Skeletal muscle satellite cell (primary cell): ENCODE measurements around the gene C15orf39.
"Not testable (repeated sequence)": the region's sequence is repeated elsewhere in the genome, so short reads cannot be mapped to it uniquely, and the experiment has no call there.

ENCODE experiments used
- H3K27me3 ChIP-seq: 2 replicates; pipeline ENCODE4 v1.7.0; 2013; ENCODE audit warnings: low read length; ENCODE audit not compliant: control insufficient read depth, insufficient read depth
- H3K36me3 ChIP-seq: 2 replicates; pipeline ENCODE4 v1.7.0; 2013; ENCODE audit warnings: mild to moderate bottlenecking, control low read depth, low read length; ENCODE audit not compliant: insufficient read depth
- H3K4me1 ChIP-seq: 2 replicates; pipeline ENCODE4 v1.7.0; 2013; ENCODE audit warnings: low read length; ENCODE audit not compliant: control insufficient read depth, insufficient read depth
- H3K4me2 ChIP-seq: 2 replicates; pipeline ENCODE4 v1.7.0; 2013; ENCODE audit warnings: mild to moderate bottlenecking, low read length
- H3K4me3 ChIP-seq: 2 replicates; pipeline ENCODE4 v1.7.0; 2013; ENCODE audit warnings: low read length
- H3K9ac ChIP-seq: 2 replicates; pipeline ENCODE4 v1.7.0; 2013; ENCODE audit warnings: mild to moderate bottlenecking, low read depth, low read length, moderate library complexity
- H3K9me3 ChIP-seq: replicated peaks from 2 replicates; pipeline ENCODE4 v1.7.0; 2013; ENCODE audit warnings: mild to moderate bottlenecking, control low read depth, low read length

Gene C15orf39

DNA sequence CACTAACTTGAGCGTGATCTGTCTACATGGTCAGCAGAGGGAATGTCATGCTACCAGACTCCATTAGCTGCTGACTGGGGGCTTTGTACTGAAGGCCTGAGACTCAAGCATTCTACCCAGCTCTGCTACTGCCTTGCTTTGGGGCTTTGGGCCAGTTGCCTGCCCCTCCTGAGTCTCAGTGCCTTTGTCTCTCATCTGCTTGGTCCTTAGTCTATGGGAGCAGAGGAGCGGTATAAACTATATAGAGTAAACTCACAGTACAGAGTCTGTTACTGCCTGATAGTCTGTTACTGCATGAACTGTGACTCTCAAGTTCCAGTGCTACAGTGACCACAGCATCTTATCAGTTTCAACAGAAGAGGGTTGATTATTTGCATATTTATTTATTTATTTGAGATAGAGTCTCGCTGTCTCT lies 38.5 kb upstream of the C15orf39 start:
- Histone ChIP-seq H3K9me3 (no peaks in the 10 kb centered on the region), H3K9ac (no peak overlapping the region), H3K4me1 (peaks cover 7% of the 10 kb centered on the region), H3K4me3 (no peak overlapping the region), H3K36me3 (no peaks in the 10 kb centered on the region), H3K4me2 (no peak overlapping the region), H3K27me3 (no peaks in the 10 kb centered on the region)

DNA sequence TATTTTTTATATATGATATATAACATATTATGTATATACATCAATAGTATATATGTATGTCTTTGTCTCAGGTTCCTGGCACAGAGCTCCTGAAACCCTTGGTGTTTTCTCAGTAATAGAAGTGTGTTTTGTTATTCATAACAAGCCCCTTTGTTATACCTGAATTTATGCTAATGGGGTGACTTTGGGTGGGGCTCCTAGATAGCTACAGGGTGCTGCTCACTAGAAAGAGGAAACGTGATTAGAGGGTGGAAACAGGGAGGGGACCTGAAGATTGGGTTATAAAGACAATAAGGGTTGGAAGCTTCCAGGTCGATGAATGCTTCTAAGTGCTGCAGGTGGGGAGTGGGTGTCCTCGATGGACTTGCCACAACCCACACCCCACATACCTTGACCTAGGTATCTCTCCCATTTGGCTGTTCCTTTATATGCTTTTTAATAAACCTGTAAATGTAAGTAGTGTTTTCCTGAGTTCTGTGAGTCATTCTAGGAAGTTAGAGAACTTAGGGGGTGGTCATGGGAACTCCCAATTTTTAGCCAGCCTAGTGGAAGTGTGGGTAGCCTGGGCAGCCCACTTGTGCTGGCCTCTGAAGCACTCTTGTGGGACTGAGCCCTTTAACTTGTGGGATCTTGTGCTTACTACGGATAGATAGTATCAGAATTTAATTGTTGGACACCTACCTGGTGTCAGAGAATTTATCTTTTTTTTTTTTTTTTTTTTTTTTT lies 36.9 kb upstream of the C15orf39 start:
- no peak overlapping the region for H3K4me2 ChIP-seq
- H3K9ac ChIP-seq, result no peak overlapping the region
- peaks cover 9% of the 10 kb centered on the region for H3K4me1 ChIP-seq
- H3K36me3 ChIP-seq, result no peaks in the 10 kb centered on the region
- no peaks in the 10 kb centered on the region for H3K27me3 ChIP-seq
- no peaks in the 10 kb centered on the region for H3K9me3 ChIP-seq
- no peak overlapping the region for H3K4me3 ChIP-seq

DNA sequence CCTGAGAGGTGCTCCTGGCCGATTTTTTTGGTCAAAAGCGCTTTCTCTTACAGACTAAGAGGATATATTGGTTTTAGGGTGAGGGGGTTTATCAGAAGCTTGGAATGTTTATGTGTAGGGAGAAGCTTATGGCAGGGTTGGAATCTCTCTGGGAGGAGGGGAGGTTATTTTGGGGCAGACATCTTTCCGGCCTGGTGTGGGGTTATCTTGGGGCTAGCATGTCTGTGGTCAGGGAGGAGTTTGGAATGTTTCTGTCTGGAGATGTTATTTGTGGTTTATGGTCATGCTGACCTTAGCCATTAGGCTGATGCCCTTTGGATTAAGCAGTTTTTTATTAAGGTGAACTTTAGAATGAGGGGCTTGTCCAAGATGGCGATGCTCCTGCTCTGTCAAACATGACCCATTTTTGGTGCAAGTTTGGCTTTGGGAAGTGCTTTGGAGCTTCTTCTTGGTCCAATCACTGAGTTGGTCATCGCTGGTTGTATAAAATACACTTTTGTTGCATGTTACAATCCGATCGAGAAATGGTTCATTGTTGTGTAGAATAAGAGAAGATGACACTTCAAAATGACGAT lies 35.1 kb upstream of the C15orf39 start:
- H3K36me3 ChIP-seq, H3K9me3 ChIP-seq, H3K4me2 ChIP-seq, H3K4me3 ChIP-seq, H3K9ac ChIP-seq, H3K27me3 ChIP-seq: not testable (repeated sequence)
- peaks cover 21% of the 10 kb centered on the region for H3K4me1 ChIP-seq

DNA sequence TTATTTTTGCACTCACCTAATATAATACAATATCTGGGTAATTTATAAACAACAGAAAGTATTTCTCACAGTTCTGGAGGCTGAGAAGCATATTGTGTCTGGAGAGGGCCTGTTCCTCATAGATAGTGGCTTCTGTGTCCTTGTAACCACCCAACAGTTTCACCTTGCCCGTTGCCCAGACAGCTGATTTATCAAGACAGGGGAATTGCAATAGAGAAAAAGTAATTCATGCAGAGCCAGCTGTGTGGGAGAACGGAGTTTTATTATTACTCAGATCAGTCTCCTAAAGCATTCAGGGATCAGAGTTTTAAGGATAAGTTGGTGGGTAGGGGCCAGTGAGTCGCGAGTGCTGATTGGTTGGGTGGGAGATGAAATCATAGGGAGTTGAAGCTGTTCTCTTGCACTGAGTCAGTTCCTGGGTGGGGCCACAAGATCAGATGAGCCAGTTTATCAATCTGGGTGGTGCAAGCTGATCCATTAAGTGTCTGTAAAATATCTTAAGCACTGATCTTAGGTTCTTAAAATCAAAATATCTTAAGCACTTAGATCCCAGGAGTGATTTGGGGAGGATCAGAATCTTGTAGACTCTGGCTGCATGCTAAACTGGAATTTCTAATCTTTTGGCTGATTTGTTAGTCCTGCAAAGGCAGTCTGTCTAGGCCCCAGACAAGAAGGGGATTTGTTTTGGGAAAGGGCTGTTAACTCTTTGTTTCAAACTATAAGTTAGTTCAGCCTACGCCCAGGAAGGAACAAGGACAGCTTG lies 33.9 kb upstream of the C15orf39 start:
- H3K4me2 ChIP-seq, result no peak overlapping the region
- H3K36me3 ChIP-seq, result no peaks in the 10 kb centered on the region
- H3K9me3 ChIP-seq, result no peaks in the 10 kb centered on the region
- H3K27me3 ChIP-seq, result no peaks in the 10 kb centered on the region
- H3K9ac ChIP-seq, result no peak overlapping the region
- H3K4me3 ChIP-seq, result no peak overlapping the region
- H3K4me1 ChIP-seq, result peaks cover 33% of the 10 kb centered on the region

DNA sequence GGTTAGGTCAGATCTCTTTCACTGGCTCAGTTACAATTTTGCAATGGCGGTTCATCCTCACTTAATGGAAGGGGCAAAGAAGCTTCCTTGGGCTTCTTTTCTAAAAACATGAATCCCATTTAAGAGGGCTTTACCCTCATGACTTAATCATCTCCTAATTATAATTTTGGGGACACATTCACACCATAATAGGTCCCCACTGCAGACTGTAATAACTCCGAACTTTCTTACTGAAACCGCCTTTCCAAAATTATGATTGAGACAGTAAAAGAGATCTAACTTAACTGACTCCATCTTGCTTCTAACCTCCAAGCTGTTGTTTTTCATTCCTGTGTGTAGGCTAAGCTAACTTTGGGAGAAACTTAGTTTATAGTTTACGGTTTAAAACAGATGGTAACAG lies 33.3 kb upstream of the C15orf39 start:
- no peaks in the 10 kb centered on the region for H3K36me3 ChIP-seq
- H3K27me3 ChIP-seq, result no peaks in the 10 kb centered on the region
- H3K4me2 ChIP-seq, result no peak overlapping the region
- no peak overlapping the region for H3K9ac ChIP-seq
- H3K4me1 ChIP-seq, result peaks cover 36% of the 10 kb centered on the region
- no peak overlapping the region for H3K4me3 ChIP-seq
- no peaks in the 10 kb centered on the region for H3K9me3 ChIP-seq

DNA sequence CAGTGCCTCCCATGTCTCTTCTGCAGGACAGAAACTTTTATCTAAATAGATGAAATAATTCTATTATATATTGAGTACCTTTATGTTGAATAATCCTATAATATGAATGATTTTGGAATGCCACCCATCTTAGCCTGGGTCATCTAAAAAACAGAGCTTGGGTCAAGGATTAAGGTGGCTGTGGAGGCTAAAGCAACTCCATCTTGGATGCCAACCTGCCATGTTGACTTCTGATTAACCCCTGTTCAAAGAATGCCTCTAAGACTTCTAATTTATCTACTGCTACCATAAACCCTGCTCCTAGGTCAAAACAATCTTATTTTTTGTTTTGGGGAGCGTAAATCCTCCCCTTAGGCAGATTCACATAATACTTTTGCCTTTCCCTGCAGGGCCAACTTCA lies 31.5 kb upstream of the C15orf39 start:
- H3K4me2 ChIP-seq, result no peak overlapping the region
- no peak overlapping the region for H3K9ac ChIP-seq
- H3K27me3 ChIP-seq, result no peaks in the 10 kb centered on the region
- H3K36me3 ChIP-seq, result no peaks in the 10 kb centered on the region
- no peaks in the 10 kb centered on the region for H3K9me3 ChIP-seq
- H3K4me1 ChIP-seq, result peaks cover 36% of the 10 kb centered on the region
- no peak overlapping the region for H3K4me3 ChIP-seq

DNA sequence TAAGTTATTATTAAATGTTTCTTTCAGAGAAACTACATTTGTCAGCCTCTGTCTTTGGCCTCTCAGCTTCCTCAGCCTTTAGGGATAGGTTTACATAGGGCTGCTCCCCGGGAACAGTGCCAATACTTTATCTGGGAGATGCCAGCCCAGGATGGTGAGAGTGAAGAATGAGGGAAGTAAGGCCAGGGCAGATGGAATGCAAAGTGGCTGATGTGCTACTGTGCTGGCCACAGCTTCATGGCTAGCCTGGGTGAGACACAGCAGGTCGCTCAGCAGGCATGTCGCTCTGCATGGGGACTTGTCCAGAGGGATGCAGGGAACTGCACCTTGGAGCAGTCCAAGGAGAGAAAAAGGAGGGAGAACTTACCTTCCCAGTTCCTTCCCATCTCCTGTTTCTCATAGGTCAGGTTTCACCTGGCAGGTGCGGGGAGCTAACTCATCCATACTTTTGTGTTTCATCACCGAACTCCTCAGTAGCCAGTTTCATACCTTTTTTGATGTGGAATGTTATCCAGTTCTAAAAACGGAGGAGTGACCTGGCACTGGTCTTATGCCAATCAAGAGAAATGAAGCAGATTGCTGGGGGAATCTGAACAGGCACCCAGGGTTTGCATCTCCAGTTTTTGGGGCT lies 30.9 kb upstream of the C15orf39 start:
- Histone ChIP-seq H3K4me3 (no peak overlapping the region), H3K4me1 (peaks cover 42% of the 10 kb centered on the region), H3K9ac (no peak overlapping the region), H3K36me3 (no peaks in the 10 kb centered on the region), H3K9me3 (no peaks in the 10 kb centered on the region), H3K4me2 (peak overlapping the region; percentile 10), H3K27me3 (no peaks in the 10 kb centered on the region)

DNA sequence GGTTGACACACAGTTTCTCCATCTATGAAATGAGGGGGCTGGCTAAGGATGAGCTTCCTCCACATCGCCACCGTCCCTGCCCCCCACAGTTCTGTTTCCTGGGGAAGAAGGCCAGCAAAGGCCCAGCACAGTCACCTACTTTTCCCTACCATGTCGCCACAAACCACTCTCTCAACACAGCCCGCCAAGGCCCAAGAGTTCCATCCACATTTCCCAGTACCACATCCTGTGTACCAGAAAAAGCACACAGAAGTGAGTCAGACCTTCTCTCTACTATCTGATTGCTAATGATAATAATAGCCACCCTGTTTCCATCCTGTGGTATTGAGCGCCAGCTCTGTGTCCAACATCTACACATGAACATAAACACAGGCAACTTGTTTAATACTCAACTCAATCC lies 30.3 kb upstream of the C15orf39 start:
- Histone ChIP-seq H3K4me2 (peak overlapping the region; percentile 10), H3K9me3 (no peaks in the 10 kb centered on the region), H3K4me1 (peaks cover 48% of the 10 kb centered on the region), H3K27me3 (no peaks in the 10 kb centered on the region), H3K36me3 (no peaks in the 10 kb centered on the region), H3K9ac (no peak overlapping the region), H3K4me3 (no peak overlapping the region)

DNA sequence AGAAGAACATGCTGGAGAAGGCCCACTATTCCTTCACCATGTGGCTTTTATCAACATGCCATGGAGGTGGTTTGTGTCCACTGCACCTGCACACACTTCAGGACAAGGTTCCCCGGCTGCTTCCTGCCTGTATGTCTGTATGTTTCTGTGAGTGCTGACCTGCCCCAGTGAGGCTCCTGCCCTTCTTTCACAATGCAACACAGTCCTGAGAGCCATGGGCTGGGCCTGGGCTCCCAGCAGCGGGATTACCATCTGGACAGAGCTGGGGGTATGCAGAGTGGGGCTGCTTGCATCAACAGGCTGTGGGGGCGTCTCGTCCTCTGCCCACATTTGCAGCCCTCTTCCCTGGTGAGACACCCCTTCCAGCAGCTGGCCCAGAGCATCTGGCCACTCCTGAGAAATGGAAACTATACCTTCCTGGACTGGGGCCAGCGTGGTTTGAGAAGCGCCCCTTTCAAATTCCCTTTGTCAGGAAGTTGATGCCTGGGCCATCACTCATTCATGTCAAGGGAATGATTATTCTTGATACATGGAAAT lies 29.3 kb upstream of the C15orf39 start:
- Histone ChIP-seq H3K27me3 (no peaks in the 10 kb centered on the region), H3K4me1 (peaks cover 54% of the 10 kb centered on the region), H3K9ac (no peak overlapping the region), H3K9me3 (no peaks in the 10 kb centered on the region), H3K4me2 (no peak overlapping the region), H3K36me3 (no peaks in the 10 kb centered on the region), H3K4me3 (no peak overlapping the region)

DNA sequence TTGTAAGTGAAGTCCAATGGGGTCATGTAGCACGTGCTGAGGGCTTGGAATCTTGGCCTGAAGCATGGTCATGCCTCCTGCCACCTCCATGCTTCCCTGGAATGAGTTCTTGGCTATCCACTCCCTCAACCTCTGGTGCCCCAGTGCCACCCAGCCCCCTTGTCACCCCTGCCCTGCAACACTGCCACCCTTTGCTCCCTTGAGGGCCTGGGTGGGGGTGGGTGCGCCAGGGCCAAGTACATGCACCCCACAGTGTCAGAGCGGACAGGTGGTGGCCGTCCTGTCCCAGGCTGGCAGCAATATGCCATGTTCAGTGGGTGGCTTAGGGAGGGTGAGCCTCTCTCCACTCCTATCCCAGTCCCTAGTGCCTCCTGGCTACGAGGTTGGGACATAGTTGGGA lies 27.6 kb upstream of the C15orf39 start:
- H3K4me1 ChIP-seq, result peaks cover 60% of the 10 kb centered on the region
- no peak overlapping the region for H3K4me3 ChIP-seq
- H3K4me2 ChIP-seq, result no peak overlapping the region
- H3K9me3 ChIP-seq, result no peaks in the 10 kb centered on the region
- H3K36me3 ChIP-seq, result no peaks in the 10 kb centered on the region
- H3K9ac ChIP-seq, result no peak overlapping the region
- peaks cover 3% of the 10 kb centered on the region for H3K27me3 ChIP-seq

DNA sequence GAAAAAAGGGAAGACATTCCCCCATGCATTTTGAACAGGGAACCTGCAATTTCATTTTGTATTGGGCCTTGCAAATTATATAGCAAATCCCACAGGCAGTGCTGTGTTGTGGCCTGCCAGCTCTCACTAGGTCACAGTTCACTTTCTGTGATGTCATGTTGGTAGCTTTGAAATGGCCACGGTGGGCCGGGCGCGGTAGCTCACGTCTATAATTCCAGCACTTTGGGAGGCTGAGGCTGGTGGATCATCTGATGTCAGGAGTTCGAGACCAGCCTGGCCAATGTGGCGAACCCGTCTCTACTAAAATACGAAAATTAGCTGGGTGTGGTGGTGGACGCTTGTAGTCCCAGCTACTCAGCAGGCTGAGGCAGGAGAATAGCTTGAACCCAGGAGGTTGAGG lies 27.0 kb upstream of the C15orf39 start:
- Histone ChIP-seq H3K4me2 (no peak overlapping the region), H3K4me3 (no peak overlapping the region), H3K36me3 (no peaks in the 10 kb centered on the region), H3K27me3 (peaks cover 5% of the 10 kb centered on the region), H3K9me3 (no peaks in the 10 kb centered on the region), H3K4me1 (peaks cover 60% of the 10 kb centered on the region), H3K9ac (no peak overlapping the region)
